ENCODE results near the gene SYT7. TPM values are rescaled to one million over a fixed set of nuclear protein-coding genes. Genes with fewer than 3 reads are reported as not detected.
A peak's percentile ranks its signal among the peaks of the same experiment; 100 is the strongest.

The SYT7 gene
- polyA plus RNA-seq, 4 donors: 0.81 to 12.2 (median 3.0) TPM

DNA sequence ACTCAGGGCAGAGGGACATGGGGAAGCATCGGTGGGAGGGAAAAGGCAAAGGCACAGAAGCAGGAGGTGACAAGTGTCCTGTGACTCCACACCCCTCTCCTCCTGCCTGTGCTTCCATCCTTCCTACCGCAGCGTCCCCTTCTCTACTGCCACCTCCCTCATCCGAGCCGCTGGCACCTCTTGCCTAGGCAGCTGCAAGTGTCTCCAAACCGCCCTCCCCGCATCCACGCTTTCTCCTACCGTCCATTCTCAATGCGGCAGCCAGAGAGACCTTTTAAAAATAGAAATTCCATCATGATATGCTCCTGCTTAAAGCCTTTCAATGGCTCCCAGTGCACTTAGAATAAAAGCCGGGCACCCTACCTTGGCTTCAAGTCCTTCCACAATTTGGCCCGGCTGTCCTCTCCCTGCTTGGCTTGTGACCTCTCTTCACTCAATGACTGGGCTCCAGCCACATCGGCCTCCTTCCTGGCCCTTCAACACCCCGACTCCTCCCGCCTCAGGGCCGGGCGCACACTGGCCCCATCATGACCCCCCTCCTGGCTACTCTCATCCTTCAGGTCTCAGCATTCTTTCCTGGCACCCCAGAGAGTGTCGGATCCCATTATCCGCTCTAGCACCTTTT is 55.8 kb downstream of the SYT7 start:
- DNase-seq (no peak), FAIRE-seq (no peak)
- Histone ChIP-seq H3K9me3 (ENCODE audit: control insufficient read depth in 2 of 2, insufficient read depth in 1 of 2, low read depth in 1 of 2, low read length in 1 of 2) (no peaks in the 10 kb centered on the region), H3K27me3 (ENCODE audit: control insufficient read depth in 3 of 3, insufficient read depth in 3 of 3, low read length in 3 of 3) (peaks cover 0 to 3% (median 1%) of the 10 kb centered on the region in 3 donors), H3K4me1 (ENCODE audit: control insufficient read depth in 3 of 3, insufficient read depth in 2 of 3, low read depth in 1 of 3, low read length in 2 of 3) (peaks cover 0 to 4% (median 0%) of the 10 kb centered on the region in 3 donors), H3K36me3 (ENCODE audit: control insufficient read depth in 3 of 3, insufficient read depth in 2 of 3, low read depth in 1 of 3, low read length in 3 of 3) (peaks cover 0 to 20% (median 0%) of the 10 kb centered on the region in 3 donors), H3K27ac (ENCODE audit: low read depth in 1 of 3, low read length in 2 of 3) (no peak overlapping the region), H3K4me3 (ENCODE audit: low read depth in 1 of 3, low read length in 3 of 3) (no peak overlapping the region)
- WGBS, 3 donors: 88 to 92% (median 90%) methylated on average over 19 of the region's 19 CpGs

DNA sequence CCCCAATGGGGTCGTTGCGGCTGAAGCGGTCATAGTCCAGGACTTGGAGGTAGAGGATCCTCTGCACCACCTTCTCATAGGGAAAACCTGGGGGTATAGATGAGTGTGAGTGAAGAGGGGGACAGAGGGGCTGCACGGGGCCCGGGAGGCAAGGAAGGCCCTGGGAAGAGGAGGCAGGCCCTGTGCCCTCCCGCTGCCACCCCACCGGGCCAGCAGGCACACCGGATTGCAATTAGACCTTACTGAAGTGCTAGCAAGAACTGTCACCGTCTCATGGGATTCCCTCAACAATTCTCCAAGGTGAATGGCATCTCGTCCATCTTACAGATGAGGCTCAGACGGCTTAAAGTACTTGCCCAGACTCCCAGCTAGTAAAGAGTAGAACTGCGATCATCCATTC is 56.4 kb downstream of the SYT7 start:
- no peak for DNase-seq
- H3K27me3 ChIP-seq (ENCODE audit: control insufficient read depth in 3 of 3, insufficient read depth in 3 of 3, low read length in 3 of 3): peaks cover 0 to 3% (median 0%) of the 10 kb centered on the region in 3 donors
- peaks cover 0 to 20% (median 0%) of the 10 kb centered on the region in 3 donors for H3K36me3 ChIP-seq (ENCODE audit: control insufficient read depth in 3 of 3, insufficient read depth in 2 of 3, low read depth in 1 of 3, low read length in 3 of 3)
- H3K9me3 ChIP-seq (ENCODE audit: control insufficient read depth in 2 of 2, insufficient read depth in 1 of 2, low read depth in 1 of 2, low read length in 1 of 2): no peaks in the 10 kb centered on the region
- FAIRE-seq: no peak
- 76 to 86% (median 79%) methylated on average over 12 of the region's 12 CpGs for WGBS, 3 donors
- no peaks in the 10 kb centered on the region for H3K4me1 ChIP-seq (ENCODE audit: control insufficient read depth in 3 of 3, insufficient read depth in 2 of 3, low read depth in 1 of 3, low read length in 2 of 3)
- no peak overlapping the region for H3K4me3 ChIP-seq (ENCODE audit: low read depth in 1 of 3, low read length in 3 of 3)
- no peak overlapping the region for H3K27ac ChIP-seq (ENCODE audit: low read depth in 1 of 3, low read length in 2 of 3)

DNA sequence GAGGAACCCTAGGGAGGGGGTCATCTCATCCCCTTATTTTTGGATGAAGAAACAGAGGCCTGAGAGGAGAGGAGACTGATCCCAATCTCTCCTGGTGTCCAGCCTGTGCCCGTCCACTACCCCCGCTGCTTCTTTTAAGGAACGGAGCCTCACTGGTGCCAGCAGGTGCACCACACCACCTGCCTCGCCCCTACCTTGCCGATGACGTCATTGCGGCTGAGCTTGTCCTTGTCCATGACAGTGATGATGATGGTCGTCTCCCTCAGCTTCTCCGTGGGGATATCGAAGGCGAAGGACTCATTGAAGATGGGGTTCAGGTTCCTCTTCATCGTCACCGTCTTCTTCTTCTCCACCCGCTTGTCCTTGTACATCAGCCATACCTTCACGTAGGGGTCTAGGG is 58.0 kb downstream of the SYT7 start:
- FAIRE-seq: no peak
- H3K4me3 ChIP-seq (ENCODE audit: low read depth in 1 of 3, low read length in 3 of 3): no peak overlapping the region
- peaks cover 0 to 3% (median 0%) of the 10 kb centered on the region in 3 donors for H3K27me3 ChIP-seq (ENCODE audit: control insufficient read depth in 3 of 3, insufficient read depth in 3 of 3, low read length in 3 of 3)
- peaks cover 0 to 20% (median 0%) of the 10 kb centered on the region in 3 donors for H3K36me3 ChIP-seq (ENCODE audit: control insufficient read depth in 3 of 3, insufficient read depth in 2 of 3, low read depth in 1 of 3, low read length in 3 of 3)
- no peaks in the 10 kb centered on the region for H3K9me3 ChIP-seq (ENCODE audit: control insufficient read depth in 2 of 2, insufficient read depth in 1 of 2, low read depth in 1 of 2, low read length in 1 of 2)
- no peaks in the 10 kb centered on the region for H3K4me1 ChIP-seq (ENCODE audit: control insufficient read depth in 3 of 3, insufficient read depth in 2 of 3, low read depth in 1 of 3, low read length in 2 of 3)
- no peak overlapping the region for H3K27ac ChIP-seq (ENCODE audit: low read depth in 1 of 3, low read length in 2 of 3)
- WGBS, 3 donors: 77 to 89% (median 79%) methylated on average over 15 of the region's 15 CpGs
- DNase-seq: no peak

DNA sequence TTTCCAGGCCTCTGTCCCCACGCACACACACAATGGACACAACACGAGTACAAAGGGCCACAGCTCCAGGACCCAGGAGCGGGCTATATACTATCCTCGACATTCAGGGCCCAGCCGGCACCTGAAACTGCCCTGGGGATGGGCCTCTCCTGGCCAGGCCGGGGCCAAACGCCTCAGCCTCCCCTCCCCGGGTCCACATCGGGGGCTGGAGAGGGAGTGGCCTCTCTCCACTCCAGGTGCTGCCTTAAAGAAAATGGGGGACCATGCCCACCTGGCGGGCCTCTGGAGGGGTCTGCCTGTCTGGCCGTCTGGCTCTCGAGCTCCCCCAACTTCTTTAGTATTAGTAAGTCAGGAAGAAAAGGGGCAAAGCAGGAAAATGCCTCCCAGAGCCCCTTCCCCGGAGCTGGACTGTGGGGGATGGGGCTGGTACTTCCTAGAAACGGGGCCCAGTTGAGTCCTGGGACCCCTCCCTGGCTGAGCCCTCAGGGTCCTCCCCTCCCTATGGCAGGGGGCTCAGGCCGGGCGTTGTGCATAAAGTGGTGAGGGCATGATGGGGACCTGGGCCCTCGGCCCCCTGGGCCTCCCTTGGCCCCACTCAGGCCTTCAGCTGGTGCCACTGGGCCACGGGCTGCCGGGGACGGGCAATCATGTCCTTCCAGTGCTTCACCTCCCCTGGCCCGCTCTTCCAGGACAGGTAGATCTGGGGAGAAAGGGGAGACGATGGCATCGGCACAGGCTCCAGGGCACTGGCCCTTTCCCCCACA is 62.7 kb downstream of the SYT7 start:
- no peak overlapping the region for H3K4me3 ChIP-seq (ENCODE audit: low read depth in 1 of 3, low read length in 3 of 3)
- H3K9me3 ChIP-seq (ENCODE audit: control insufficient read depth in 2 of 2, insufficient read depth in 1 of 2, low read depth in 1 of 2, low read length in 1 of 2): no peaks in the 10 kb centered on the region
- no peak for FAIRE-seq
- peaks cover 0 to 3% (median 2%) of the 10 kb centered on the region in 3 donors for H3K27me3 ChIP-seq (ENCODE audit: control insufficient read depth in 3 of 3, insufficient read depth in 3 of 3, low read length in 3 of 3)
- no peak overlapping the region for H3K27ac ChIP-seq (ENCODE audit: low read depth in 1 of 3, low read length in 2 of 3)
- 82 to 83% (median 82%) methylated on average over 20 to 23 of the region's 23 CpGs for WGBS, 3 donors
- no peak for DNase-seq
- H3K36me3 ChIP-seq (ENCODE audit: control insufficient read depth in 3 of 3, insufficient read depth in 2 of 3, low read depth in 1 of 3, low read length in 3 of 3): peaks cover 0 to 8% (median 0%) of the 10 kb centered on the region in 3 donors
- peaks cover 0 to 11% (median 0%) of the 10 kb centered on the region in 3 donors for H3K4me1 ChIP-seq (ENCODE audit: control insufficient read depth in 3 of 3, insufficient read depth in 2 of 3, low read depth in 1 of 3, low read length in 2 of 3)

DNA sequence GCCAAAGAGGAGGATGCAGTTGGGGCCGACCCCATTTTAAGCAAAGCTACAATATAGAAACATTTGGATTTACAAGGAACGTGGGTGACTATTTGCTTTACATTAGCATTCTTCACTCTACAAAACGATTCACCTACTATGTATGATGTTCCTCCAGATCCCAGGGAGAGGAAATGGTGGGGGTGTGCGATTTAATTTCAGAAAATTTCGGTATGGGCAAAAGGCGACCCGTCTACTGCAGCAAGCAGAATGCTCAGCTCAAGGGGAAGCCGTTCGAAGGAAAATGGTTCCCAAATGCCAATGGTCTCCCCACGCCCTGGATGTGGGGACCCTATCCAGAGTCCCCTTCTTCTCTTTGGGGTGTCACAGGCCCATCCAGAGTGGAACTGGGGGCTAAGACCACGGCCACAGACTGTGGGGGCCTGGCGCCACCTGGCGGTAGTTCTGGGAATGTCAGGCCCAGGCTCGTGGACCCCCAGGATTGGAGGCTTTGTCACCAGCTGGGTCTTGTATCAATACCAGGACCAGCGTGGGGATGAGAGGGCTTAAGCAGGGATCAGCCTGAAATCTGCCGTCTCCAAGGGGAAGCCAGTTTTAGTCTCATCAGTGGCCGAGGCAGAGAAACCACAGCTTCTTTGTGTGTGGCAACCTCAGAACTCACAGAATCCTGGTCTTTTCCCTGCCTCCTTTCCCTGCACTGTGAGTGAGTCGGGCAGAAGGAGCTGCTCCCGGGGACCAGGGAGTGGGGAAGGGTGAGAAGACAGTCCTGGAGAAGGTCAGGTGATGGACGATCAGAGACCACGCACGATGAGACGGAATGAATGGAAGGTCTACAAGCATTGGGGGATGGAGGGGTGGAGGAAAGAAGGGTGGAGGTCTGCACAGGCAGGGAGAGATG is 64.0 kb downstream of the SYT7 start:
- Histone ChIP-seq H3K27me3 (ENCODE audit: control insufficient read depth in 3 of 3, insufficient read depth in 3 of 3, low read length in 3 of 3) (peaks cover 0 to 3% (median 2%) of the 10 kb centered on the region in 3 donors), H3K36me3 (ENCODE audit: control insufficient read depth in 3 of 3, insufficient read depth in 2 of 3, low read depth in 1 of 3, low read length in 3 of 3) (no peaks in the 10 kb centered on the region), H3K9me3 (ENCODE audit: control insufficient read depth in 2 of 2, insufficient read depth in 1 of 2, low read depth in 1 of 2, low read length in 1 of 2) (no peaks in the 10 kb centered on the region), H3K4me1 (ENCODE audit: control insufficient read depth in 3 of 3, insufficient read depth in 2 of 3, low read depth in 1 of 3, low read length in 2 of 3) (peaks cover 0 to 24% (median 0%) of the 10 kb centered on the region in 3 donors), H3K27ac (ENCODE audit: low read depth in 1 of 3, low read length in 2 of 3) (no peak overlapping the region), H3K4me3 (ENCODE audit: low read depth in 1 of 3, low read length in 3 of 3) (no peak overlapping the region)
- no peak for FAIRE-seq
- peak in 1 of 2 donors; percentile 65 for DNase-seq
- 18 to 21% (median 20%) methylated on average over 23 of the region's 23 CpGs for WGBS, 3 donors

DNA sequence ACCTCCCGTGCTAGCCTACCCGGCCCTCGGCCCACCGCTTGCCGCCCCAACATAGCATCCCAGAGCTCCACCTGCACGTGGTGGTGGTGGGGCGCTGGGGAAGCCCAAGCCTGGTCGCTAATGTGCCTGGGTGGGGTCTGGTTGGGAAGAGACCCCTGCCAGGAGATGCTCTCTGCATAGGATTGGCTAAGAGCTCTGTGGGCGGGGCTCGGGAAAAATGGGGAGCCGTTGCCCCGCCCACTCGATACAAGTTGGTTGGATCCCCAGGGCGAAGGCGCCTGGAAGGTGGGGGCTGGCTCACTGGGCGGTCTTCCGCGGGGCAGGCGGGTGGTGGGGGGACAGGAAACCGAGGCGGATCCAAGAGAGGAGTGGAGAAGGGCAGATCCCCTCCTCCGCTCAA is 64.7 kb downstream of the SYT7 start:
- 30 to 38% (median 34%) methylated on average over 21 to 22 of the region's 22 CpGs for WGBS, 3 donors
- DNase-seq: no peak

DNA sequence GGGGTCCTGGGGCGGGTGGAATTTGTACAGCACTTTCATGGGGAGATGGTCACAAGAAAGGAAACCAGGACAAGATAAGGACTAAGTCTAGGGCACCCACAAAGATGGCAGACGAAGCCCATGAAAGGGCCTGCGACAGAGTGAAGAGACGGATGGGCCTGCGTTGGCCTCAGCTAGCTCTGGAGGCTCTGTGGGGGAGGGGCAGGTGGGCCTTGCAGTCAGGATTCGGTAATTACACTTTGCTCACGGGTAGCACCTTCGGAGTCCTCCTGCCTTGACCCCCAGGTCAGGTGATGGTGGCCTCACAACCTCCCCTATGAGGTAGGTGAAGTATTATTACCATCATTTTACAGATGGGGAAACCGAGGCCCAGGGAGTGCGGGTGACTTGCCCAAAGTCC is 65.2 kb downstream of the SYT7 start:
- 85 to 87% (median 85%) methylated on average over 9 to 10 of the region's 10 CpGs for WGBS, 3 donors
- no peaks in the 10 kb centered on the region for H3K9me3 ChIP-seq (ENCODE audit: control insufficient read depth in 2 of 2, insufficient read depth in 1 of 2, low read depth in 1 of 2, low read length in 1 of 2)
- peaks cover 0 to 3% (median 2%) of the 10 kb centered on the region in 3 donors for H3K27me3 ChIP-seq (ENCODE audit: control insufficient read depth in 3 of 3, insufficient read depth in 3 of 3, low read length in 3 of 3)
- no peaks in the 10 kb centered on the region for H3K36me3 ChIP-seq (ENCODE audit: control insufficient read depth in 3 of 3, insufficient read depth in 2 of 3, low read depth in 1 of 3, low read length in 3 of 3)
- DNase-seq (no peak), FAIRE-seq (no peak)
- H3K4me1 ChIP-seq (ENCODE audit: control insufficient read depth in 3 of 3, insufficient read depth in 2 of 3, low read depth in 1 of 3, low read length in 2 of 3): peaks cover 0 to 35% (median 0%) of the 10 kb centered on the region in 3 donors
- H3K27ac ChIP-seq (ENCODE audit: low read depth in 1 of 3, low read length in 2 of 3): no peak overlapping the region
- H3K4me3 ChIP-seq (ENCODE audit: low read depth in 1 of 3, low read length in 3 of 3): no peak overlapping the region

More for the DNA sequence above, 64.7 kb downstream of the SYT7 start:
- no peak for FAIRE-seq
- Histone ChIP-seq H3K27ac (ENCODE audit: low read depth in 1 of 3, low read length in 2 of 3) (no peak overlapping the region), H3K4me1 (ENCODE audit: control insufficient read depth in 3 of 3, insufficient read depth in 2 of 3, low read depth in 1 of 3, low read length in 2 of 3) (peaks cover 0 to 32% (median 0%) of the 10 kb centered on the region in 3 donors), H3K27me3 (ENCODE audit: control insufficient read depth in 3 of 3, insufficient read depth in 3 of 3, low read length in 3 of 3) (peaks cover 0 to 3% (median 2%) of the 10 kb centered on the region in 3 donors), H3K36me3 (ENCODE audit: control insufficient read depth in 3 of 3, insufficient read depth in 2 of 3, low read depth in 1 of 3, low read length in 3 of 3) (no peaks in the 10 kb centered on the region), H3K9me3 (ENCODE audit: control insufficient read depth in 2 of 2, insufficient read depth in 1 of 2, low read depth in 1 of 2, low read length in 1 of 2) (no peaks in the 10 kb centered on the region), H3K4me3 (ENCODE audit: low read depth in 1 of 3, low read length in 3 of 3) (no peak overlapping the region)
